Mesodermal cell (in vitro differentiated cells): ENCODE results near the gene PTPMT1.

Source experiments
- H3K27ac ChIP-seq: 2 replicates; pipeline ENCODE4 v1.7.0; 2013; ENCODE audit warnings: mild to moderate bottlenecking, low read depth, low read length, moderate library complexity; ENCODE audit not compliant: severe bottlenecking
- H3K36me3 ChIP-seq: 2 replicates; pipeline ENCODE4 v1.7.1; 2013; ENCODE audit warnings: mild to moderate bottlenecking, low read length, moderate library complexity; ENCODE audit not compliant: control insufficient read depth, insufficient read depth
- H3K4me1 ChIP-seq: one replicate; pipeline ENCODE4 v1.7.1; 2013; ENCODE audit warnings: mild to moderate bottlenecking, low read length; ENCODE audit not compliant: insufficient read depth, control insufficient read depth, poor library complexity, severe bottlenecking
- H3K4me3 ChIP-seq: 2 replicates; pipeline ENCODE4 v1.7.0; 2013; ENCODE audit warnings: low read length, control low read depth, mild to moderate bottlenecking; ENCODE audit not compliant: insufficient read depth, poor library complexity, severe bottlenecking; ENCODE audit errors: extremely low read depth
- H3K9me3 ChIP-seq: 2 replicates; pipeline ENCODE4 v1.7.1; 2013; ENCODE audit warnings: mild to moderate bottlenecking, low read length, moderate library complexity; ENCODE audit not compliant: control insufficient read depth
- WGBS, 2 experiments: methylation state at CpG; one replicate each; pipeline ENCODE4 v1.1.5; 2013; ENCODE audit warnings: missing lambda C conversion rate in 2 of 2; ENCODE audit not compliant: insufficient coverage in 2 of 2; 5-methylcytosine and 5-hydroxymethylcytosine counted together

PTPMT1 gene

GRCh38 chr11:47615249-47615648 lies 49.9 kb downstream of the PTPMT1 start:
- peaks cover 30% of the 10 kb centered on the region for H3K36me3 ChIP-seq
- no peak overlapping the region for H3K27ac ChIP-seq
- H3K4me3 ChIP-seq: no peak overlapping the region
- no peaks in the 10 kb centered on the region for H3K9me3 ChIP-seq
- no peaks in the 10 kb centered on the region for H3K4me1 ChIP-seq

- WGBS, 2 experiments: 76 to 99% methylated on average over 4 to 7 of the region's 10 CpGs
- no peaks in the 10 kb centered on the region for H3K9me3 ChIP-seq
- H3K36me3 ChIP-seq: peaks cover 43% of the 10 kb centered on the region
- no peaks in the 10 kb centered on the region for H3K4me1 ChIP-seq
- H3K4me3 ChIP-seq: no peak overlapping the region
- H3K27ac ChIP-seq: no peak overlapping the region
These were observed 51.5 kb downstream of the PTPMT1 start for GRCh38 chr11:47616726-47617416.

- WGBS, 2 experiments: 93% methylated on average over 2 of the region's 3 CpGs; no CpG with 5 or more reads in 1 of the 2 experiments
- H3K36me3 ChIP-seq: peaks cover 48% of the 10 kb centered on the region
- no peaks in the 10 kb centered on the region for H3K9me3 ChIP-seq
- no peak overlapping the region for H3K27ac ChIP-seq
- no peak overlapping the region for H3K4me3 ChIP-seq
- no peaks in the 10 kb centered on the region for H3K4me1 ChIP-seq
These were observed 52.0 kb downstream of the PTPMT1 start for GRCh38 chr11:47617417-47617809.

GRCh38 chr11:47620836-47621378 lies 55.5 kb downstream of the PTPMT1 start:
- Histone ChIP-seq H3K27ac (no peak overlapping the region), H3K4me3 (no peak overlapping the region), H3K9me3 (no peaks in the 10 kb centered on the region), H3K36me3 (peaks cover 75% of the 10 kb centered on the region), H3K4me1 (no peaks in the 10 kb centered on the region)
- WGBS, 2 experiments: 100% methylated on average over 1 of the region's 2 CpGs; no CpG with 5 or more reads in 1 of the 2 experiments
